Heart right ventricle (tissue), 16 donors: ENCODE measurements around the gene WWOX. TPM values are rescaled to one million over a fixed set of nuclear protein-coding genes. Genes with fewer than 3 reads are reported as not detected.

Source experiments
- ATAC-seq, 8 donors: fragments of 200-7000 bp; cut with Tn5 transposase; one replicate each; pipeline ENCODE4 v1.9.1; 2020; ENCODE audit warnings: mild to moderate bottlenecking in 8 of 8, moderate library complexity in 8 of 8, moderate number of reproducible peaks in 1 of 8
- DNase-seq, 2 donors: peaks; one replicate each; pipeline ENCODE4 v3.0.0-alpha.2; 2020
- H3K27ac ChIP-seq, 10 donors: fragments of 200-600 bp; sonication (generic) in 2 of 10; one replicate each; pipeline versions ENCODE4 v1.5.0 to v1.8.0; 2020 to 2022; ENCODE audit warnings: mild to moderate bottlenecking in 3 of 10
- H3K27me3 ChIP-seq, 7 donors: fragments of 200-600 bp; one replicate each; pipeline ENCODE4 v1.8.0; 2021 to 2022; ENCODE audit warnings: mild to moderate bottlenecking in 2 of 7
- H3K36me3 ChIP-seq, 9 donors: fragments of 200-600 bp; sonication (generic) in 1 of 9; one replicate each; pipeline versions ENCODE4 v1.5.0 to v1.8.0; 2020 to 2022; ENCODE audit warnings: mild to moderate bottlenecking in 2 of 9
- H3K4me1 ChIP-seq, 9 donors: fragments of 200-600 bp; sonication (generic) in 1 of 9; one replicate each; pipeline versions ENCODE4 v1.5.0 to v1.8.0; 2020 to 2022; ENCODE audit warnings: mild to moderate bottlenecking in 4 of 9
- H3K4me3 ChIP-seq, 10 donors: fragments of 200-600 bp; sonication (generic) in 2 of 10; one replicate each; pipeline versions ENCODE4 v1.5.0 to v1.8.0; 2020 to 2022; ENCODE audit warnings: mild to moderate bottlenecking in 7 of 10, moderate library complexity in 2 of 10
- H3K9me3 ChIP-seq, 11 donors: fragments of 200-600 bp in 10 of 11; sonication (generic) in 2 of 11; one replicate each; pipeline versions ENCODE4 v1.5.0 to v1.8.0; 2013 to 2022; ENCODE audit warnings: mild to moderate bottlenecking in 2 of 11, control low read depth in 1 of 11, moderate library complexity in 1 of 11
- CTCF ChIP-seq, 9 donors: fragments of 200-600 bp; sonication (generic) in 2 of 9; IDR thresholded peaks; one replicate each; pipeline versions ENCODE4 v1.5.0 to v1.8.0; 2021 to 2022; ENCODE audit warnings: antibody characterized with exemption in 9 of 9, mild to moderate bottlenecking in 5 of 9, moderate library complexity in 1 of 9
- WGBS, 2 donors: extraction: QIAGEN DNeasy Blood & Tissue Kit; methylation state at CpG; one replicate each; pipeline ENCODE4 v1.1.7; 2013; ENCODE audit warnings: inconsistent platforms in 1 of 2; 5-methylcytosine and 5-hydroxymethylcytosine counted together
- intact Hi-C, 10 donors: fragments of 100-400 bp; cut with DNase I; formaldehyde crosslinking; loops; one replicate each; pipeline versions ENCODE4 v1.11.1 to v1.14.2; 2022
- polyA plus RNA-seq, 2 donors: library from polyadenylated mRNA; stranded (reverse); fragments of 200-250 nt; gene quantifications; one replicate each; pipeline ENCODE4 v1.2.3, GENCODE V29; 2013
- total RNA-seq, 10 donors: library from RNA; stranded (reverse); fragmentation: NEBNext Ultra II Directional in 3 of 10; extraction: Animal tissue kit (Norgen Biotek cat#: 25700) in 3 of 10; gene quantifications; one replicate each; pipeline versions ENCODE4 v1.2.1 to v1.2.4, GENCODE V29; 2021 to 2023
- donor health status: Arrhythmogenic right ventricular cardiomyopathy.
- donor health status: ischemic (EF 13 %, LVEDD 7.1; RV severe dilation, severe dysfunction).
- donor health status: healthy with polysubstance abuse.
- donor health status: DM: no; HTN: yes; CAD: no.
- donor health status: DM: no; HTN: no; CAD: no.
- donor health status: ischemic (EF 25% LVEDD 6.9; RV normal size, moderate dysfunction).
- donor health status: ischemic (EF 25% LVEDD 5.7; RV mildly dilated, moderate dysfunction).
- donor health status: healthy.
- donor health status: DM: yes; HTN: yes; CAD: no.
- donor health status: Ischemic cardiomyopathy.
- donor health status: ischemic (EF 35%, LVEDD 5.7; RV mildly dilated, moderate dysfunction).
- donor health status: nonischemic (EF 11% LVEDD 7.7; RV severe dilation, severe dysfunction).
- donor health status: DM: yes; HTN: yes; CAD: no.
- donor health status: PGD.
- donor health status: ischemic (EF 29% LVEDD 5.4; RV normal size, mild dysfunction).
- donor health status: nonischemic (EF 23%, LVEDD 6.1; RV moderate dilation, normal function).

Gene WWOX
- total and polyA plus RNA-seq, 12 donors, result 4.9 to 15.0 (median 9.9) TPM

GRCh38 chr16:78490431-78490830 is 391.0 kb downstream of the WWOX start:
- Histone ChIP-seq H3K4me1 (peaks cover 0 to 18% (median 10%) of the 10 kb centered on the region in 9 donors), H3K36me3 (no peaks in the 10 kb centered on the region), H3K9me3 (no peaks in the 10 kb centered on the region), H3K27me3 (no peaks in the 10 kb centered on the region), H3K4me3 (no peak overlapping the region), H3K27ac (no peak overlapping the region)
- no peak for ATAC-seq
- TF ChIP-seq CTCF (IDR thresholded peaks at IDR 0.05), result no peak
- intact Hi-C loops, result no loop called here
- 89 to 91% methylated on average over 11 of the region's 11 CpGs for WGBS, 2 donors
- DNase-seq, result no peak

- Histone ChIP-seq H3K9me3 (no peaks in the 10 kb centered on the region), H3K27ac (no peak overlapping the region), H3K27me3 (no peaks in the 10 kb centered on the region), H3K4me1 (peaks cover 0 to 18% (median 10%) of the 10 kb centered on the region in 9 donors), H3K4me3 (no peak overlapping the region), H3K36me3 (no peaks in the 10 kb centered on the region)
- peak in 1 of 8 donors; percentile 53 for ATAC-seq
- no peak for DNase-seq
- WGBS, 2 donors, result 92 to 93% methylated on average over 6 of the region's 6 CpGs
- no peak for TF ChIP-seq CTCF (IDR thresholded peaks at IDR 0.05)
- intact Hi-C loops, result no loop called here
Measured at GRCh38 chr16:78490847-78491246, 391.4 kb downstream of the WWOX start.

- Histone ChIP-seq H3K27me3 (no peaks in the 10 kb centered on the region), H3K4me3 (no peak overlapping the region), H3K9me3 (no peaks in the 10 kb centered on the region), H3K27ac (no peak overlapping the region), H3K36me3 (no peaks in the 10 kb centered on the region), H3K4me1 (peaks cover 0 to 18% (median 10%) of the 10 kb centered on the region in 9 donors)
- 96 to 98% methylated on average over 8 of the region's 8 CpGs for WGBS, 2 donors
- no peak for TF ChIP-seq CTCF (IDR thresholded peaks at IDR 0.05)
- no peak for ATAC-seq
- DNase-seq, result no peak
- intact Hi-C loops, result no loop called here
Measured at GRCh38 chr16:78493573-78493972, 394.1 kb downstream of the WWOX start.

GRCh38 chr16:78494105-78494504 is 394.7 kb downstream of the WWOX start:
- ATAC-seq, result no peak
- intact Hi-C loops, result no loop called here
- Histone ChIP-seq H3K27ac (no peak overlapping the region), H3K4me1 (peaks cover 0 to 16% (median 9%) of the 10 kb centered on the region in 9 donors), H3K36me3 (no peaks in the 10 kb centered on the region), H3K9me3 (no peaks in the 10 kb centered on the region), H3K27me3 (no peaks in the 10 kb centered on the region), H3K4me3 (no peak overlapping the region)
- WGBS, 2 donors, result 91 to 93% methylated on average over 2 of the region's 2 CpGs
- no peak for DNase-seq
- no peak for TF ChIP-seq CTCF (IDR thresholded peaks at IDR 0.05)
